Mesenteric fat pad (tissue), 1 donor: Measurements from ENCODE around the gene RAB11B. TPM values are rescaled to one million over a fixed set of nuclear protein-coding genes. Genes with fewer than 3 reads are reported as not detected.

Experiments used
- microRNA-seq: library from miRNA; unstranded; fragments of <30 nt; microRNA quantifications from one replicate; pipeline ENCODE4 v1.2.0, GENCODE V29; 2020; ENCODE audit warnings: borderline number of aligned reads
- total RNA-seq: library from RNA; stranded (reverse); fragmentation: NEBNext Ultra II Directional; extraction: Animal tissue kit (Norgen Biotek cat#: 25700); gene quantifications from one replicate; pipeline ENCODE4 v1.2.1, GENCODE V29; 2021
- donor health status: DM: yes; HTN: yes; CAD: no.

RAB11B gene
- total RNA-seq, 1 donor from 2014 or later = 100 TPM

Small RNA genes within 50 kb of the gene (microRNA-seq; reads per million reads assigned to microRNA genes)
- 2.9 reads per million for gene MIR4999

Other genes starting within 250 kb of the RAB11B start
- not detected for gene FBN3, start 240.8 kb upstream of the RAB11B start, total RNA-seq
- gene CERS4, start 181.0 kb upstream of the RAB11B start, total RNA-seq = 41.5 TPM
- gene CD320, start 82.0 kb upstream of the RAB11B start, total RNA-seq = 55.2 TPM
- 39.9 TPM for gene NDUFA7, start 69.0 kb upstream of the RAB11B start, total RNA-seq
- 1,239 TPM for gene RPS28, start 68.9 kb upstream of the RAB11B start, total RNA-seq
- gene KANK3, start 47.1 kb upstream of the RAB11B start, total RNA-seq = 28.6 TPM
- gene ANGPTL4, start 26.2 kb upstream of the RAB11B start, total RNA-seq = 753 TPM
- 101 TPM for gene MARCHF2, start 22.9 kb downstream of the RAB11B start, total RNA-seq
- 145 TPM for gene HNRNPM, start 54.6 kb downstream of the RAB11B start, total RNA-seq
- gene PRAM1, start 112.3 kb downstream of the RAB11B start, total RNA-seq = 4.5 TPM
- 18.5 TPM for gene ZNF414, start 123.8 kb downstream of the RAB11B start, total RNA-seq
- 47.7 TPM for gene MYO1F, start 187.1 kb downstream of the RAB11B start, total RNA-seq
- 19.0 TPM for gene ADAMTS10, start 220.4 kb downstream of the RAB11B start, total RNA-seq
- gene NFILZ, start 240.3 kb downstream of the RAB11B start, total RNA-seq = not detected